HepG2 (cell line): ENCODE measurements around the gene TUBG1. TPM values are rescaled to one million over a fixed set of nuclear protein-coding genes. Genes with fewer than 3 reads are reported as not detected.

ENCODE experiments used
- ATF6 ChIP-seq: sonication (generic); formaldehyde crosslinking; conservative IDR thresholded peaks from 2 replicates; pipeline ENCODE4 v1.4.0; 2020; ENCODE audit warnings: missing genetic modification reagents
- ETV5 ChIP-seq: IDR thresholded peaks from 2 replicates; pipeline ENCODE4 v1.6.1; 2018; ENCODE audit warnings: missing biosample characterization, missing genetic modification reagents, inconsistent platforms, borderline replicate concordance
- FOXA1 ChIP-seq, 2 experiments: fragments of 450-650 bp in 1 of 2; sonication (generic) in 1 of 2; formaldehyde crosslinking in 1 of 2; IDR thresholded peaks; 2 replicates each; pipeline versions ENCODE4 v1.4.0 to v1.6.1; 2016 to 2020; ENCODE audit warnings: missing genetic modification reagents in 1 of 2
- HES4 ChIP-seq: sonication (generic); formaldehyde crosslinking; IDR thresholded peaks from 2 replicates; pipeline ENCODE4 v1.9.0; 2021; ENCODE audit warnings: mild to moderate bottlenecking, missing genetic modification reagents, borderline replicate concordance
- KLF11 ChIP-seq: IDR thresholded peaks from 2 replicates; pipeline ENCODE4 v1.6.1; 2016; ENCODE audit warnings: missing compliant biosample characterization
- KLF9 ChIP-seq: IDR thresholded peaks from 2 replicates; pipeline ENCODE4 v1.6.1; 2016; ENCODE audit warnings: low read depth
- PRMT3 ChIP-seq: sonication (generic); formaldehyde crosslinking; IDR thresholded peaks from 2 replicates; pipeline ENCODE4 v1.8.1; 2022; ENCODE audit warnings: low read depth, mild to moderate bottlenecking, moderate library complexity, missing genetic modification reagents, borderline replicate concordance
- RBAK ChIP-seq: sonication (generic); formaldehyde crosslinking; IDR thresholded peaks from 2 replicates; pipeline ENCODE4 v1.5.1; 2020; ENCODE audit warnings: mild to moderate bottlenecking, missing genetic modification reagents
- REST ChIP-seq, 2 experiments: IDR thresholded peaks; 2 replicates each; pipeline ENCODE4 v1.6.1; 2011 to 2012; ENCODE audit warnings: low read length in 2 of 2, borderline replicate concordance in 1 of 2, low read depth in 1 of 2, mild to moderate bottlenecking in 1 of 2, moderate library complexity in 1 of 2
- SNAI1 ChIP-seq: sonication (generic); formaldehyde crosslinking; IDR thresholded peaks from 2 replicates; pipeline ENCODE4 v1.5.0; 2020; ENCODE audit warnings: mild to moderate bottlenecking, missing genetic modification reagents, borderline replicate concordance
- SNAPC2 ChIP-seq: sonication (generic); formaldehyde crosslinking; IDR thresholded peaks from 2 replicates; pipeline ENCODE4 v1.8.1; 2022; ENCODE audit warnings: mild to moderate bottlenecking, missing genetic modification reagents
- STAT6 ChIP-seq: sonication (generic); formaldehyde crosslinking; IDR thresholded peaks from 2 replicates; pipeline ENCODE4 v1.4.0; 2020; ENCODE audit warnings: missing genetic modification reagents, mild to moderate bottlenecking, borderline replicate concordance
- ZNF264 ChIP-seq: sonication (generic); formaldehyde crosslinking; IDR thresholded peaks from 2 replicates; pipeline ENCODE4 v1.4.0; 2020; ENCODE audit warnings: missing genetic modification reagents
- ZNF292 ChIP-seq: sonication (generic); formaldehyde crosslinking; IDR thresholded peaks from 2 replicates; pipeline ENCODE4 v1.8.1; 2022; ENCODE audit warnings: mild to moderate bottlenecking, low read depth, missing genetic modification reagents, borderline replicate concordance
- ZNF329 ChIP-seq: sonication (generic); formaldehyde crosslinking; IDR thresholded peaks from 2 replicates; pipeline ENCODE4 v1.9.0; 2021; ENCODE audit warnings: low read depth, mild to moderate bottlenecking, missing genetic modification reagents
- ZNF777 ChIP-seq: sonication (generic); formaldehyde crosslinking; IDR thresholded peaks from 2 replicates; pipeline ENCODE4 v1.4.0; 2020; ENCODE audit warnings: missing genetic modification reagents
- ZNF788 ChIP-seq: sonication (generic); formaldehyde crosslinking; IDR thresholded peaks from 2 replicates; pipeline ENCODE4 v1.5.0; 2020; ENCODE audit warnings: mild to moderate bottlenecking, missing genetic modification reagents, borderline replicate concordance
- polyA plus RNA-seq, 8 experiments: library from polyadenylated mRNA; depleted of rRNA in 3 of 8; stranded (reverse) in 7 of 8; unstranded in 1 of 8; fragments of >200 nt; fragmentation: Illumina TruSeq in 4 of 8; extraction: Trizol in 4 of 8; gene quantifications; 2 replicates each; pipeline versions ENCODE4 v1.2.1 to v1.2.3, GENCODE V29; 2011 to 2016; ENCODE audit warnings: low read depth in 4 of 8, missing spikeins in 1 of 8, mixed read lengths in 1 of 8; ENCODE audit not compliant: insufficient read depth in 1 of 8
- total RNA-seq, 5 experiments: library from RNA; depleted of rRNA; stranded (reverse); fragments of >200 nt; fragmentation: Illumina TruSeq; extraction: Trizol; gene quantifications; 2 replicates each; pipeline ENCODE4 v1.2.3, GENCODE V29; 2016; ENCODE audit warnings: low read depth in 1 of 5

Gene TUBG1
- total and polyA plus RNA-seq, 2 of the 13 experiments (the other 11 are each of a cell fraction or from before 2014, with no cell fraction given): 74.1 to 137 TPM

- TF ChIP-seq FOXA1 (IDR thresholded peaks at IDR 0.05): no peak
- TF ChIP-seq FOXA1 (CRISPR knock-in tag; IDR thresholded peaks at IDR 0.05): 0 out of 2 replicates have a peak, but pooled peaks have one; percentile 13
- TF ChIP-seq SNAI1 (CRISPR knock-in tag): peak; percentile 75; the same call in 1 of the 2 replicates
- TF ChIP-seq ZNF777 (CRISPR knock-in tag): peak; percentile 18; the same call in 1 of the 2 replicates
- peak; percentile 64; the same call in 1 of the 2 replicates for TF ChIP-seq ZNF788 (CRISPR knock-in tag)
- TF ChIP-seq REST (IDR thresholded peaks at IDR 0.05; ENCODE audit: borderline replicate concordance in 1 of 2, low read depth in 1 of 2, low read length in 2 of 2): peak in 1 of 2 experiments; percentile 37; a peak in 1 of 4 replicates
- TF ChIP-seq STAT6 (CRISPR knock-in tag): peak; percentile 74; the same call in 1 of the 2 replicates
- peak; percentile 95 for TF ChIP-seq ATF6 (CRISPR knock-in tag)
- TF ChIP-seq SNAPC2 (CRISPR knock-in tag): peak; percentile 18; the same call in 1 of the 2 replicates
- TF ChIP-seq HES4 (CRISPR knock-in tag): peak; percentile 51; the same call in 1 of the 2 replicates
- no peak for TF ChIP-seq RBAK (CRISPR knock-in tag)
- TF ChIP-seq KLF11 (CRISPR knock-in tag): peak; percentile 89; the same call in 1 of the 2 replicates
- TF ChIP-seq ZNF329 (CRISPR knock-in tag): no peak
- no peak for TF ChIP-seq ZNF292 (CRISPR knock-in tag)
- TF ChIP-seq ZNF264 (CRISPR knock-in tag): peak; percentile 62; the same call in 1 of the 2 replicates
- TF ChIP-seq ETV5 (CRISPR knock-in tag): peak; percentile 81
- peak; percentile 84; the same call in 1 of the 2 replicates for TF ChIP-seq KLF9 (CRISPR knock-in tag)
- TF ChIP-seq PRMT3: peak; percentile 71; the same call in 1 of the 2 replicates
Observed at GRCh38 chr17:42577532-42578281, 31.8 kb upstream of the TUBG1 start, which contains the start of gene PSMC3IP (continued).
